Mesendoderm (in vitro differentiated cells): ENCODE data around the gene PLTP.

Source experiments
- DNase-seq: peaks from one replicate; pipeline ENCODE4 v3.0.0; 2013
- H2AK5ac ChIP-seq: 2 replicates; pipeline ENCODE4 v1.6.1; 2013; ENCODE audit warnings: low read length, inconsistent platforms
- H2BK120ac ChIP-seq: 2 replicates; pipeline ENCODE4 v1.6.1; 2013; ENCODE audit warnings: low read depth, mild to moderate bottlenecking, low read length, moderate library complexity, mixed read lengths
- H2BK15ac ChIP-seq: replicated peaks from 2 replicates; pipeline ENCODE4 v1.6.1; 2013; ENCODE audit warnings: low read depth, mild to moderate bottlenecking, moderate library complexity
- H2BK5ac ChIP-seq: 2 replicates; pipeline ENCODE4 v1.6.1; 2013; ENCODE audit warnings: low read length, inconsistent platforms
- H3K18ac ChIP-seq: 2 replicates; pipeline ENCODE4 v1.6.1; 2013; ENCODE audit warnings: mild to moderate bottlenecking, low read length, mixed read lengths
- H3K23ac ChIP-seq: one replicate; pipeline ENCODE4 v1.6.1; 2013; ENCODE audit warnings: low read length
- H3K27ac ChIP-seq: 2 replicates; pipeline ENCODE4 v1.5.1; 2013; ENCODE audit warnings: low read depth, mild to moderate bottlenecking, inconsistent platforms, low read length, moderate library complexity
- H3K27me3 ChIP-seq: 2 replicates; pipeline ENCODE4 v1.6.1; 2013; ENCODE audit warnings: low read length, control low read depth, mild to moderate bottlenecking, inconsistent platforms; ENCODE audit not compliant: insufficient read depth, poor library complexity
- H3K36me3 ChIP-seq: 2 replicates; pipeline ENCODE4 v1.6.1; 2013; ENCODE audit warnings: low read length, inconsistent platforms; ENCODE audit not compliant: control insufficient read depth, insufficient read depth
- H3K4ac ChIP-seq: one replicate; pipeline ENCODE4 v1.6.1; 2013; ENCODE audit warnings: low read depth, mild to moderate bottlenecking, low read length, moderate library complexity
- H3K4me1 ChIP-seq: 2 replicates; pipeline ENCODE4 v1.6.1; 2013; ENCODE audit warnings: low read depth, low read length, inconsistent platforms; ENCODE audit not compliant: control insufficient read depth
- H3K4me2 ChIP-seq: 2 replicates; pipeline ENCODE4 v1.6.1; 2013; ENCODE audit warnings: low read length
- H3K4me3 ChIP-seq: 2 replicates; pipeline ENCODE4 v1.5.1; 2013; ENCODE audit warnings: mild to moderate bottlenecking, low read length
- H3K56ac ChIP-seq: one replicate; pipeline ENCODE4 v1.6.1; 2013; ENCODE audit warnings: low read length
- H3K79me1 ChIP-seq: 2 replicates; pipeline ENCODE4 v1.6.1; 2013; ENCODE audit warnings: low read length, inconsistent platforms
- H3K79me2 ChIP-seq: 2 replicates; pipeline ENCODE4 v1.6.1; 2013; ENCODE audit warnings: mild to moderate bottlenecking, low read length; ENCODE audit not compliant: control insufficient read depth, insufficient read depth
- H3K9ac ChIP-seq: 2 replicates; pipeline ENCODE4 v1.6.1; 2013; ENCODE audit warnings: low read length, inconsistent platforms
- H4K5ac ChIP-seq: one replicate; pipeline ENCODE4 v1.6.1; 2013; ENCODE audit warnings: low read length
- H4K8ac ChIP-seq: one replicate; pipeline ENCODE4 v1.6.1; 2013; ENCODE audit warnings: low read depth, mild to moderate bottlenecking, control low read depth, low read length, moderate library complexity
- WGBS: extraction: QIAGEN DNeasy Blood & Tissue Kit; methylation state at CpG from one replicate; pipeline ENCODE4 v1.1.7; 2013; ENCODE audit warnings: low lambda C conversion rate, missing lambda C conversion rate; ENCODE audit not compliant: insufficient coverage; ENCODE audit errors: extremely low coverage; 5-methylcytosine and 5-hydroxymethylcytosine counted together

The PLTP gene

DNA sequence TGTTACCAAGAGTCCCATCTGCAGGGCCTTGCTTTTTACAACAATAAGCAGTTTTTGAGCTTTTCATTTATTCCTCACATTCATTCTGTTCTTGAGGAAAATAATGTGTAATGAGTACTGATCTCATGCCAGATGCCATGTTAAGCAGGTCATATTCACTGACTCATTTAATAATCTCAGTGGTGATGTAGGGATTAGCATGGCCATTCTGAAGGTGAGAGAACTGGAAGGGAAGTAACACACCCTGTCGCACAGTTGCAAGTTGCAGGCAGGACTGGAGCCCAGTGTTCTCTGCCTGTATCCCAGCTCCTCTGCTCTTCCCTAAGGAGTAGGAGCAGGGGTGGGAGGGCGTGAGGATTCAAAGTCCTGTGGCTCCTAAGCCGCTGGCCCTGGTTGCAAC is 28.1 kb upstream of the PLTP start:
- Histone ChIP-seq H4K5ac (no peak overlapping the region), H3K36me3 (peaks cover 25% of the 10 kb centered on the region), H2BK5ac (no peak overlapping the region)

GRCh38 chr20:45938727-45939438 is 26.9 kb upstream of the PLTP start:
- H3K36me3 ChIP-seq: peaks cover 15% of the 10 kb centered on the region
- DNase-seq: peak; percentile 65

More for the DNA sequence above, 28.1 kb upstream of the PLTP start:
- H2BK15ac ChIP-seq: no peak overlapping the region
- WGBS: no CpG with 5 or more reads among the region's 3 CpGs
- no peak overlapping the region for H2AK5ac ChIP-seq
- no peak for DNase-seq
- no peak overlapping the region for H3K56ac ChIP-seq
- H3K27ac ChIP-seq: no peak overlapping the region
- H3K4me1 ChIP-seq: peaks cover 2% of the 10 kb centered on the region
- H3K4me3 ChIP-seq: no peak overlapping the region
- H2BK120ac ChIP-seq: no peak overlapping the region
- no peak overlapping the region for H3K23ac ChIP-seq
- H3K79me1 ChIP-seq: peaks cover 9% of the 10 kb centered on the region
- no peak overlapping the region for H3K4me2 ChIP-seq
- H3K79me2 ChIP-seq: peaks cover 7% of the 10 kb centered on the region
- no peak overlapping the region for H3K18ac ChIP-seq
- H3K4ac ChIP-seq: no peak overlapping the region
- no peak overlapping the region for H4K8ac ChIP-seq
- no peaks in the 10 kb centered on the region for H3K27me3 ChIP-seq
- no peak overlapping the region for H3K9ac ChIP-seq

DNA sequence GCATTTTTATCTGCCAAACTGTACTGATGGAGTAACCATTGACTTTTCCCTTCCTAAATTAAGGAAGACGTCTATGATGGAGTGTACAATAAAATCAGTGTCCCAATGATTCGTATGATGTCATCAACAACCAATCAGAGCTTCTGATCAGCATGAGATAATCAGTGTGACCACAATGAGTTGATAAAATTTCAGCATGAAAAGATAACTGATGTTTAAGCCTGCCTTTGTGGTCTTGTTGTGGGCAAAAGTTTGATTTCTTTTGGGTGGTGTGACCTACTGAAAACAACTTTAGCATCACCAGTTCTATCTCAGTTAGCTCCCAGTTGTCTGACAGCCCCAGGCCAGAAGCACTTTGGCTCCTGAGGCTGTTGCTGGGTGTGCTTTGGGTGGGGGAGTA is 25.8 kb upstream of the PLTP start:
- Histone ChIP-seq H3K56ac (no peak overlapping the region), H3K27me3 (no peaks in the 10 kb centered on the region), H3K79me1 (peaks cover 11% of the 10 kb centered on the region), H4K5ac (no peak overlapping the region), H3K9ac (no peak overlapping the region), H3K4me1 (peaks cover 5% of the 10 kb centered on the region), H2BK5ac (no peak overlapping the region), H3K18ac (no peak overlapping the region), H3K79me2 (peaks cover 7% of the 10 kb centered on the region), H3K4me3 (no peak overlapping the region), H2AK5ac (no peak overlapping the region), H3K4ac (no peak overlapping the region), H2BK15ac (no peak overlapping the region), H4K8ac (no peak overlapping the region), H2BK120ac (no peak overlapping the region), H3K23ac (no peak overlapping the region), H3K27ac (no peak overlapping the region), H3K4me2 (no peak overlapping the region), H3K36me3 (peaks cover 10% of the 10 kb centered on the region)
- peak; percentile 16 for DNase-seq
- WGBS: no CpG with 5 or more reads among the region's 2 CpGs

More at GRCh38 chr20:45938727-45939438, 26.9 kb upstream of the PLTP start:
- Histone ChIP-seq H2BK5ac (no peak overlapping the region), H3K4me2 (no peak overlapping the region), H3K23ac (no peak overlapping the region), H3K79me2 (peaks cover 7% of the 10 kb centered on the region), H3K27me3 (no peaks in the 10 kb centered on the region), H4K5ac (no peak overlapping the region), H3K9ac (no peak overlapping the region), H3K56ac (no peak overlapping the region), H3K4ac (no peak overlapping the region), H2BK15ac (no peak overlapping the region), H4K8ac (no peak overlapping the region), H3K4me3 (no peak overlapping the region), H2BK120ac (no peak overlapping the region), H3K18ac (no peak overlapping the region), H2AK5ac (no peak overlapping the region), H3K4me1 (peaks cover 2% of the 10 kb centered on the region), H3K27ac (no peak overlapping the region), H3K79me1 (peaks cover 9% of the 10 kb centered on the region)
- no CpG with 5 or more reads among the region's 13 CpGs for WGBS

DNA sequence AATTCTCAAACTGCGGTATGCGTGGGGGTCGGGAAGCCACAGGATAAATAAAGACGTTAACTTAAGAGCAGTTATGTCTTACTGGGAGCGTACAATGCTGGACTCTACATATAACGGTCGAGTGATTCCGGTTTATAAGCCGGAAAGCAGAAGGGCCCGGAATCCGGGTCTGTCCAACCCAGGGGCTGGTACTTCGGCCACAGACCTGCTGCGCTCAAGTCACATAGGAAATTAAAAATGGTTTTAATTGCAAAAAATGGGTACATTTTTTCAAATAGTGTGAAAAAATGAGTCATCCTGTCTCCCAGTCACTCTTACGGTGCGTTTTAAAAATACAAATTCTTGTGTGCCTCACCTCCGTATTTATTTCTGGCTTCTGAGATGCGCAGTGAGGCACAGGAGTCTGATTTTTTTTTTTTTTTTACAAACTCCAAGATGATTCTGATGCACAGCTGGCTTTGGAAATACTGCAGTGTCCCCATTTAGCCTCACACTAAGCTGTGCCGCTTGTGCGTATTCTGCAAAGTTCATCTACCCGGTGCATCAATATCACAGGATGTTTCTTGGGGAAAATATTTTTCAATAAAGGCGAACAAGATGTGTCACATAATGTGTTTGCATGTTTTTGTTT is 23.6 kb upstream of the PLTP start:
- H2BK5ac ChIP-seq: no peak overlapping the region
- H3K79me1 ChIP-seq: peaks cover 11% of the 10 kb centered on the region
- peaks cover 7% of the 10 kb centered on the region for H3K79me2 ChIP-seq
- no CpG with 5 or more reads among the region's 21 CpGs for whole genome bisulfite sequencing
- no peak overlapping the region for H2AK5ac ChIP-seq
- H2BK120ac ChIP-seq: no peak overlapping the region
- H3K4ac ChIP-seq: no peak overlapping the region
- no peak overlapping the region for H2BK15ac ChIP-seq
- DNase-seq: no peak
- H3K27me3 ChIP-seq: no peaks in the 10 kb centered on the region
- H3K23ac ChIP-seq: no peak overlapping the region
- H3K56ac ChIP-seq: peak overlapping the region; percentile 90
- no peak overlapping the region for H3K18ac ChIP-seq
- H3K27ac ChIP-seq: no peak overlapping the region
- H4K8ac ChIP-seq: no peak overlapping the region
- peak overlapping the region; percentile 79 for H3K4me2 ChIP-seq
- H3K4me1 ChIP-seq: peaks cover 5% of the 10 kb centered on the region
- peak overlapping the region; percentile 95 for H3K4me3 ChIP-seq
- H3K36me3 ChIP-seq: peaks cover 7% of the 10 kb centered on the region
- H3K9ac ChIP-seq: peak overlapping the region; percentile 90
- no peak overlapping the region for H4K5ac ChIP-seq

GRCh38 chr20:45934586-45935415 is 22.8 kb upstream of the PLTP start, which contains the start of gene PCIF1:
Gene PCIF1 (plus strand): TSS chr20:45934683. CDS start chr20:45939000, 4,317 bp downstream.
- no CpG with 5 or more reads among the region's 102 CpGs for WGBS
- peak; percentile 98 for DNase-seq
- H3K79me1 ChIP-seq: peaks cover 11% of the 10 kb centered on the region
- H3K4ac ChIP-seq: peak within 1 kb of the TSS; percentile 99
- peak within 1 kb of the TSS; percentile 76 for H2BK120ac ChIP-seq
- H4K8ac ChIP-seq: peak within 1 kb of the TSS; percentile 82
- peak within 1 kb of the TSS; percentile 98 for H3K4me2 ChIP-seq
- H2BK5ac ChIP-seq: peak within 1 kb of the TSS; percentile 77
- H3K4me1 ChIP-seq: peaks cover 5% of the 10 kb centered on the region
- peak within 1 kb of the TSS; percentile 95 for H3K4me3 ChIP-seq
- peak within 1 kb of the TSS; percentile 35 for H2AK5ac ChIP-seq
- no peak within 1 kb of the TSS for H2BK15ac ChIP-seq
- peaks cover 7% of the 10 kb centered on the region for H3K36me3 ChIP-seq
- H3K27ac ChIP-seq: peak within 1 kb of the TSS; percentile 98
- no peak within 1 kb of the TSS for H4K5ac ChIP-seq
- H3K23ac ChIP-seq: peak within 1 kb of the TSS; percentile 82
- H3K18ac ChIP-seq: peak within 1 kb of the TSS; percentile 97
- H3K56ac ChIP-seq: peak within 1 kb of the TSS; percentile 90
- no peaks in the 10 kb centered on the region for H3K27me3 ChIP-seq
- peaks cover 7% of the 10 kb centered on the region for H3K79me2 ChIP-seq
- H3K9ac ChIP-seq: peak within 1 kb of the TSS; percentile 90
